Thyroid gland (tissue), 4 donors: Measurements from ENCODE around the gene SERPINC1. TPM values are rescaled to one million over a fixed set of nuclear protein-coding genes. Genes with fewer than 3 reads are reported as not detected.
"Not testable (repeated sequence)": the region's sequence is repeated elsewhere in the genome, so short reads cannot be mapped to it uniquely, and the experiment has no call there.

ENCODE experiments used
- DNase-seq, 2 donors: peaks; one replicate each; pipeline ENCODE4 v3.0.0-alpha.2; 2019
- H3K27ac ChIP-seq, 3 donors: fragments of 200-600 bp; sonication (generic); 1 replicate in 2 of 3; 2 replicates in 1 of 3; pipeline ENCODE4 v1.5.1; 2016 to 2019; ENCODE audit warnings: mild to moderate bottlenecking in 1 of 3, moderate library complexity in 1 of 3
- H3K27me3 ChIP-seq: fragments of 200-600 bp; sonication (generic); one replicate; pipeline ENCODE4 v1.5.1; 2019
- H3K36me3 ChIP-seq, 2 donors: fragments of 200-600 bp; sonication (generic); one replicate each; pipeline ENCODE4 v1.5.1; 2016 to 2019
- H3K4me1 ChIP-seq, 2 donors: fragments of 200-600 bp; sonication (generic); one replicate each; pipeline ENCODE4 v1.5.1; 2017 to 2019
- H3K4me3 ChIP-seq, 3 donors: fragments of 200-600 bp; sonication (generic); replicated peaks in 1 of 3; 1 replicate in 2 of 3; 2 replicates in 1 of 3; pipeline ENCODE4 v1.5.1; 2016; ENCODE audit warnings: mild to moderate bottlenecking in 1 of 3
- H3K9me3 ChIP-seq: fragments of 200-600 bp; sonication (generic); one replicate; pipeline ENCODE4 v1.5.1; 2017
- CTCF ChIP-seq, 6 experiments: fragments of 200-600 bp in 3 of 6; fragments of 450-650 bp in 3 of 6; sonication (generic) in 3 of 6; IDR thresholded peaks; one replicate each; pipeline ENCODE4 v1.5.1; 2016 to 2019; ENCODE audit warnings: antibody characterized with exemption in 6 of 6, mild to moderate bottlenecking in 2 of 6, inconsistent platforms in 1 of 6, moderate library complexity in 1 of 6
- POLR2A ChIP-seq, 2 donors: fragments of 450-650 bp; IDR thresholded peaks; one replicate each; pipeline ENCODE4 v1.6.1; 2017; ENCODE audit warnings: antibody characterized with exemption in 2 of 2, mild to moderate bottlenecking in 2 of 2, moderate library complexity in 1 of 2
- WGBS, 2 donors: methylation state at CpG; one replicate each; pipeline ENCODE4 v1.1.5; 2017; 5-methylcytosine and 5-hydroxymethylcytosine counted together
- intact Hi-C: fragments of 100-400 bp; cut with DNase I; formaldehyde crosslinking; loops from one replicate; pipeline ENCODE4 v1.15.1; 2023
- total RNA-seq, 4 donors: library from RNA; depleted of rRNA; stranded (reverse); fragments of >200 nt; gene quantifications; one replicate each; pipeline ENCODE4 v1.2.3, GENCODE V29; 2016

The SERPINC1 gene
- total RNA-seq = not detected

GRCh38 chr1:173917149-173917548, at the start of gene SERPINC1:
SERPINC1 (minus strand) TSS chr1:173917327; CDS start chr1:173917259, 68 bp downstream.
- peaks cover 0 to 8% of the 10 kb centered on the region in 2 donors for H3K4me1 ChIP-seq
- no peaks in the 10 kb centered on the region for H3K9me3 ChIP-seq
- no peak for DNase-seq
- H3K4me3 ChIP-seq = no peak within 1 kb of the TSS
- intact Hi-C loops = no loop called here
- 82 to 100% methylated on average over 3 of the region's 3 CpGs for WGBS, 2 donors
- TF ChIP-seq CTCF (IDR thresholded peaks at IDR 0.05) (no peak), POLR2A (IDR thresholded peaks at IDR 0.05) (no peak)
- H3K27ac ChIP-seq = no peak within 1 kb of the TSS
- no peaks in the 10 kb centered on the region for H3K27me3 ChIP-seq
- no peaks in the 10 kb centered on the region for H3K36me3 ChIP-seq

DNA sequence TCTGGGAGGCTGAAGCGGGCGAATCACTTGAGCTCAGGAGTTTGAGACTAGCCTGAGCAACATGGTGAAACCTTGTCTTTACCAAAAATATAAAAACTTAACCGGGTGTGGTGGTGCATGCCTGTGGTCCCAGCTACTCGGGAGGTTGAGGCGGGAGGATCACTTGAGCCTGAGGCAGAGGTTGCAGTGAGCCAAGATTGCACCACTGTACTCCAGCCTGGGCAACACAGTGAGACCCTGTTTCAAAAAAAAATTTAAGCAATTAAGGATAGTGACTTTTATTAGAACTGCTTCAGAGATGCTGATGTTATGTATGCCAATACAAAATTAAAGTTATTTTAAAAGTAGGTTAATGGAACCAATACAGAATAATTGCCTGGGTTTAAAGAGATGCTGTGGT, 48.8 kb upstream of the SERPINC1 start:
- 94 to 95% methylated on average over 5 of the region's 5 CpGs for WGBS, 2 donors
- H3K27me3 ChIP-seq, H3K27ac ChIP-seq, H3K9me3 ChIP-seq, DNase-seq, intact Hi-C loops, H3K4me3 ChIP-seq, H3K4me1 ChIP-seq: not testable (repeated sequence)
- peaks cover 49 to 51% of the 10 kb centered on the region in 2 donors for H3K36me3 ChIP-seq

GRCh38 chr1:173963477-173963876, 46.4 kb upstream of the SERPINC1 start:
- whole genome bisulfite sequencing, 2 donors = 96 to 99% methylated on average over 1 of the region's 1 CpG
- no peak for DNase-seq
- intact Hi-C loops = no loop called here
- TF ChIP-seq POLR2A (IDR thresholded peaks at IDR 0.05) = no peak
- TF ChIP-seq CTCF (IDR thresholded peaks at IDR 0.05) = no peak
- H3K4me1 ChIP-seq = no peaks in the 10 kb centered on the region
- no peak overlapping the region for H3K4me3 ChIP-seq
- no peaks in the 10 kb centered on the region for H3K9me3 ChIP-seq
- H3K27ac ChIP-seq = no peak overlapping the region
- H3K27me3 ChIP-seq = no peaks in the 10 kb centered on the region
- H3K36me3 ChIP-seq = peaks cover 53 to 56% of the 10 kb centered on the region in 2 donors

- Histone ChIP-seq H3K9me3 (no peaks in the 10 kb centered on the region), H3K36me3 (peaks cover 44 to 47% of the 10 kb centered on the region in 2 donors), H3K4me1 (no peaks in the 10 kb centered on the region), H3K27ac (no peak overlapping the region), H3K27me3 (no peaks in the 10 kb centered on the region), H3K4me3 (no peak overlapping the region)
- intact Hi-C loops = no loop called here
- WGBS, 2 donors = 77 to 78% methylated on average over 5 of the region's 5 CpGs
- no peak for DNase-seq
- TF ChIP-seq CTCF (IDR thresholded peaks at IDR 0.05) (no peak), POLR2A (IDR thresholded peaks at IDR 0.05) (no peak)
Observed at GRCh38 chr1:173960625-173961024, 43.5 kb upstream of the SERPINC1 start.

GRCh38 chr1:173954179-173954578, 37.1 kb upstream of the SERPINC1 start:
- TF ChIP-seq CTCF (IDR thresholded peaks at IDR 0.05) (no peak), POLR2A (IDR thresholded peaks at IDR 0.05) (no peak)
- Histone ChIP-seq H3K27ac (no peak overlapping the region), H3K27me3 (no peaks in the 10 kb centered on the region), H3K36me3 (peaks cover 7 to 27% of the 10 kb centered on the region in 2 donors), H3K4me1 (no peaks in the 10 kb centered on the region), H3K9me3 (no peaks in the 10 kb centered on the region), H3K4me3 (no peak overlapping the region)
- DNase-seq = no peak
- intact Hi-C loops = no loop called here

DNA sequence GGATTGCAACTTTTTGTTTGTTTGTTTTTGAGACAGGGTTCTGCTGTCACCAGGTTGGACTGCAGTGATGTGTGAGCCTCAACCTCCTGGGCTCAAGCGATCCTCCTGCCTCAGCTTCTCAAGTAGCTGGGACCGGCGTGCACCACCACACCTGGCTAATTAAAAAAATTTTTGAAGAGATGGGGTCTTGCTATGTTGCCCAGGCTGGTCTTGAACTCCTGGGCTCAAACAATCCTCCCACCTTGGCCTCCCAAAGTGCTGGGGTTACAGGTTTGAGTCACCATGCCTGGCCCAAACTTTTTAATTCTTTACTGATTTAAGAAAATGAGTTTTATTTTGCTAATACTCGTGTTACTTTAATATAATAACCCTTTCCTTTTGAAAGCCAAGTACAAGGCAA, 31.5 kb upstream of the SERPINC1 start:
- H3K27me3 ChIP-seq = no peaks in the 10 kb centered on the region
- peaks cover 43 to 54% of the 10 kb centered on the region in 2 donors for H3K36me3 ChIP-seq
- no peak for TF ChIP-seq POLR2A (IDR thresholded peaks at IDR 0.05)
- no peak for TF ChIP-seq CTCF (IDR thresholded peaks at IDR 0.05)
- DNase-seq = no peak
- intact Hi-C loops = no loop called here
- no peak overlapping the region for H3K27ac ChIP-seq
- H3K4me3 ChIP-seq = no peak overlapping the region
- 97 to 98% methylated on average over 4 of the region's 4 CpGs for WGBS, 2 donors
- no peaks in the 10 kb centered on the region for H3K9me3 ChIP-seq
- no peaks in the 10 kb centered on the region for H3K4me1 ChIP-seq
